Hippocampal formation (tissue), 2 donors: ENCODE results near the gene PPP2R3B.

Experiments used
- DNase-seq, 2 donors: peaks; one replicate each; lab custom pipeline; 2025; lab: John Stamatoyannopoulos, UW

Gene PPP2R3B

GRCh38 chrX:302975-303374, 83.7 kb downstream of the PPP2R3B start:
- DNase-seq: no peak

GRCh38 chrX:300334-300733, 86.4 kb downstream of the PPP2R3B start:
- DNase-seq: no peak

GRCh38 chrX:298993-299392, 87.7 kb downstream of the PPP2R3B start:
- no peak for DNase-seq

GRCh38 chrX:295136-295535, 91.6 kb downstream of the PPP2R3B start:
- DNase-seq: no peak

GRCh38 chrX:292900-293897, 93.5 kb downstream of the PPP2R3B start:
- no peak for DNase-seq

GRCh38 chrX:291411-291901, 95.3 kb downstream of the PPP2R3B start:
- DNase-seq: no peak

GRCh38 chrX:290476-291166, 96.1 kb downstream of the PPP2R3B start:
- no peak for DNase-seq

- DNase-seq: no peak
Observed at GRCh38 chrX:288561-288991, 98.1 kb downstream of the PPP2R3B start.

GRCh38 chrX:287670-288069, 99.0 kb downstream of the PPP2R3B start:
- no peak for DNase-seq

GRCh38 chrX:285076-285677, 101.5 kb downstream of the PPP2R3B start:
- DNase-seq: no peak
